HL-60 (cell line): Measurements from ENCODE around the gene CCDC102A.

Experiments
- DNase-seq, 2 experiments: peaks; one replicate each; pipeline ENCODE4 v3.0.0-alpha.2; 2010 to 2020; ENCODE audit warnings: low read depth in 1 of 2, low spot score in 1 of 2
- H3K27ac ChIP-seq: fragments of 250-450 bp; sonication (Bioruptor Pico); replicated peaks from 2 replicates; pipeline ENCODE4 v1.5.1; 2020; ENCODE audit warnings: mild to moderate bottlenecking, moderate library complexity
- H3K27me3 ChIP-seq: fragments of 250-450 bp; sonication (Bioruptor Pico); 2 replicates; pipeline ENCODE4 v1.5.1; 2021; ENCODE audit warnings: mild to moderate bottlenecking, moderate library complexity; ENCODE audit not compliant: insufficient read depth, poor library complexity, severe bottlenecking
- H3K4me3 ChIP-seq: replicated peaks from 2 replicates; pipeline ENCODE4 v1.5.1; 2011; ENCODE audit warnings: mild to moderate bottlenecking, control low read depth, low read length; ENCODE audit not compliant: insufficient read depth
- GABPA ChIP-seq: IDR thresholded peaks from 2 replicates; pipeline ENCODE4 v1.6.1; 2012; ENCODE audit warnings: low read depth
- POLR2AphosphoS5 ChIP-seq: IDR thresholded peaks from 2 replicates; pipeline ENCODE4 v1.6.1; 2012; ENCODE audit warnings: low read depth
- SPI1 ChIP-seq: IDR thresholded peaks from 2 replicates; pipeline ENCODE4 v1.6.1; 2012; ENCODE audit warnings: low read depth, mild to moderate bottlenecking, borderline replicate concordance
- TF ChIP-seq, protein P1 (sequence below): IDR thresholded peaks from one replicate; pipeline ENCODE4 v1.5.1; 2011; ENCODE audit warnings: low read length, control low read depth, inconsistent platforms; ENCODE audit not compliant: insufficient read depth
- TF ChIP-seq, protein P2 (sequence below): IDR thresholded peaks from 2 replicates; pipeline ENCODE4 v1.6.1; 2012; ENCODE audit warnings: low read depth; ENCODE audit not compliant: insufficient replicate concordance

CCDC102A gene

DNA sequence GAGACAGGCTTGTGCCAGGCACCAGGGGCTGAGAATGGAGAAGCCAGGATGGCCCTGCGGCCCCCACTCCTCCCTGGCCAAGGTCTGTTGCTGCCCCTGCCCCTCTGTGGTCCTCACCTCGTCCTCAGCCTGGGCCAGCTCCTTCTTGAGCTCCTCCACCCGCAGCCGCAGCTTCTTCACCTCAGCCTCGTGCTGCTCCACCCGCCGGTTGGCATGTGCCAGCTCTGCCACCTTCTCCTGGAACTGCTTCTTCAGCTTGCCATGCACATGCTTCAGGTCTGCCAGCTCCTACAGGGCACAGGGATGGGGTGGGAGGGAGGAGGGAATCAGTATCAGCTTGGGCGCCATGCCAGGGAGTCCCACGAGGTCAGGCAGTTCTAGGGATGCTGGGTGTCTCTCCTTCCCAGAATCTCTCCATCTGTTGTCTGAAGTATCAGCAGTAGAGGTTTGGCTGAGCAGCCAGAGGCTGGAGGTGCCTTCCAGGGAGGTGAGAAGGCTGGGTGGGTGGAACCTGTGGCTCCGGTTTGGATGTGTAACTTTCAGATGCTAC, 20.1 kb downstream of the CCDC102A start:
- no peak for DNase-seq
- TF ChIP-seq, protein P1, sequence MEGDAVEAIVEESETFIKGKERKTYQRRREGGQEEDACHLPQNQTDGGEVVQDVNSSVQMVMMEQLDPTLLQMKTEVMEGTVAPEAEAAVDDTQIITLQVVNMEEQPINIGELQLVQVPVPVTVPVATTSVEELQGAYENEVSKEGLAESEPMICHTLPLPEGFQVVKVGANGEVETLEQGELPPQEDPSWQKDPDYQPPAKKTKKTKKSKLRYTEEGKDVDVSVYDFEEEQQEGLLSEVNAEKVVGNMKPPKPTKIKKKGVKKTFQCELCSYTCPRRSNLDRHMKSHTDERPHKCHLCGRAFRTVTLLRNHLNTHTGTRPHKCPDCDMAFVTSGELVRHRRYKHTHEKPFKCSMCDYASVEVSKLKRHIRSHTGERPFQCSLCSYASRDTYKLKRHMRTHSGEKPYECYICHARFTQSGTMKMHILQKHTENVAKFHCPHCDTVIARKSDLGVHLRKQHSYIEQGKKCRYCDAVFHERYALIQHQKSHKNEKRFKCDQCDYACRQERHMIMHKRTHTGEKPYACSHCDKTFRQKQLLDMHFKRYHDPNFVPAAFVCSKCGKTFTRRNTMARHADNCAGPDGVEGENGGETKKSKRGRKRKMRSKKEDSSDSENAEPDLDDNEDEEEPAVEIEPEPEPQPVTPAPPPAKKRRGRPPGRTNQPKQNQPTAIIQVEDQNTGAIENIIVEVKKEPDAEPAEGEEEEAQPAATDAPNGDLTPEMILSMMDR: no peak
- TF ChIP-seq GABPA: no peak
- TF ChIP-seq, protein P2, sequence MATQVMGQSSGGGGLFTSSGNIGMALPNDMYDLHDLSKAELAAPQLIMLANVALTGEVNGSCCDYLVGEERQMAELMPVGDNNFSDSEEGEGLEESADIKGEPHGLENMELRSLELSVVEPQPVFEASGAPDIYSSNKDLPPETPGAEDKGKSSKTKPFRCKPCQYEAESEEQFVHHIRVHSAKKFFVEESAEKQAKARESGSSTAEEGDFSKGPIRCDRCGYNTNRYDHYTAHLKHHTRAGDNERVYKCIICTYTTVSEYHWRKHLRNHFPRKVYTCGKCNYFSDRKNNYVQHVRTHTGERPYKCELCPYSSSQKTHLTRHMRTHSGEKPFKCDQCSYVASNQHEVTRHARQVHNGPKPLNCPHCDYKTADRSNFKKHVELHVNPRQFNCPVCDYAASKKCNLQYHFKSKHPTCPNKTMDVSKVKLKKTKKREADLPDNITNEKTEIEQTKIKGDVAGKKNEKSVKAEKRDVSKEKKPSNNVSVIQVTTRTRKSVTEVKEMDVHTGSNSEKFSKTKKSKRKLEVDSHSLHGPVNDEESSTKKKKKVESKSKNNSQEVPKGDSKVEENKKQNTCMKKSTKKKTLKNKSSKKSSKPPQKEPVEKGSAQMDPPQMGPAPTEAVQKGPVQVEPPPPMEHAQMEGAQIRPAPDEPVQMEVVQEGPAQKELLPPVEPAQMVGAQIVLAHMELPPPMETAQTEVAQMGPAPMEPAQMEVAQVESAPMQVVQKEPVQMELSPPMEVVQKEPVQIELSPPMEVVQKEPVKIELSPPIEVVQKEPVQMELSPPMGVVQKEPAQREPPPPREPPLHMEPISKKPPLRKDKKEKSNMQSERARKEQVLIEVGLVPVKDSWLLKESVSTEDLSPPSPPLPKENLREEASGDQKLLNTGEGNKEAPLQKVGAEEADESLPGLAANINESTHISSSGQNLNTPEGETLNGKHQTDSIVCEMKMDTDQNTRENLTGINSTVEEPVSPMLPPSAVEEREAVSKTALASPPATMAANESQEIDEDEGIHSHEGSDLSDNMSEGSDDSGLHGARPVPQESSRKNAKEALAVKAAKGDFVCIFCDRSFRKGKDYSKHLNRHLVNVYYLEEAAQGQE: no peak
- TF ChIP-seq SPI1: no peak
- H3K27ac ChIP-seq: no peak overlapping the region
- H3K27me3 ChIP-seq: no peaks in the 10 kb centered on the region
- no peak overlapping the region for H3K4me3 ChIP-seq

DNA sequence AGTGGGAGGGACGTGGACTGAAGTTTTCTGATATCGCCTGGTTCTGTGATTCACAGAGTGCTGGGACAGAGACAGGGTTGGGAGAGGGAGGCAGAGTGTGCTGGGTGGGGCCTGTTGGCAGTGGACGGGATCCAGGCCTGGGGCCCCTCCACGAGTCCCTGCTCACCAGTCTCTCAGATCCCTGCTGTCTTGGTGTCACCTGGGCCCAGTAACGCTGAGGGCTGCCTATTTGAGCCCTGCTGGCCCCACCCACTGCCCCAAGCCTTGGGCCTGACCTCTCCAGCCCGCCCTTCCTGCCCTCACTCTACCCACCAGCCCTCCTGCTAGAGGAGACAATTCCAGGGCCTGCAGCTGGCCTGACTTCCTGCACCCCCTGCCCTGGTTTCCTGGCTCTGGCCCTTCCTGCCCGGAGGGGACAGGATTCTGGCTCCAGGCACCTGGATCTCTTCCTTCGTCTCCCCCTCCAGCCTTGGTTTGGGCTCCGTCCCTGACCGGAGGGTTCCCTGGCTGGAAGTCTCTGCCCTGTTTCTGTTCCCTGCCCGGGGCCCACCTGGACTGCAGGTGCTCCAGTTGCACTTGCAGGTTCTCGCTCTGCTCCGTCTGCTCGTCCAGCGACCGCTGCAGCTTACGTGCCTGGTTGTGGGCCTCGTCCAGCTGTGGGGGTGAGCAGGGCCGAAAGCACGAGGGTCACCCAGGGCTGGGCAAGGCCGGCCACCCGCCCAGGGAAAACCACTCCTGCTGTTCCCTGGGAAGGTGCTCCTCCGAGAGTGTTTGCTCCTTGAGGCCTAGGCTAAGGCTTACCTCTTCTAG, 21.4 kb downstream of the CCDC102A start:
- H3K27ac ChIP-seq: no peak overlapping the region
- no peak for DNase-seq
- TF ChIP-seq POLR2AphosphoS5: no peak
- no peak for TF ChIP-seq SPI1
- no peak for TF ChIP-seq GABPA
- TF ChIP-seq, protein P2: no peak
- TF ChIP-seq, protein P1: no peak
- no peak overlapping the region for H3K4me3 ChIP-seq
- no peaks in the 10 kb centered on the region for H3K27me3 ChIP-seq

DNA sequence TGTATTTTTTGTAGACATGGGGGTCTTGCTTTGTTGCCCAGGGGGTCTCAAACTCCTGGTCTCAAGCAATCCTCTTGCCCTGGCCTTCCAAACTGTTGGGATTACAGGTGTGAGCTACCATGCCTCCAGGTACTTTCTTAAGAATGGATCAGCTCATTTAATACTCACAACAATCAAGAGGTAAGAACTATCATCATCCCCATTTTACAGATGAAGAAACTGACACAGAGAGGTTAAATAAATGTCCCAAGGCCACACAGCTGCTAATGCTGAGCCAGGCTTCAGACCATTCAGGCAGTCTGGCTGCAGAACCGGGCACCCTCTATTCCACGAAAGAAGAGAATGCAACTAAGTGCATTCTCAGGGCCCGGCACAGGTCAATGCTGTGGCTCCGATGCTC, 22.0 kb downstream of the CCDC102A start:
- TF ChIP-seq, protein P2: no peak
- no peak for TF ChIP-seq POLR2AphosphoS5
- TF ChIP-seq, protein P1: no peak
- no peak for TF ChIP-seq GABPA
- TF ChIP-seq SPI1: no peak
- H3K27me3 ChIP-seq: no peaks in the 10 kb centered on the region
- H3K4me3 ChIP-seq: no peak overlapping the region
- H3K27ac ChIP-seq: no peak overlapping the region
- DNase-seq: no peak
